Measurements from ENCODE around the gene ZNF783.
A peak's percentile ranks its signal among the peaks of the same experiment; 100 is the strongest.
"Not testable (repeated sequence)": the region's sequence is repeated elsewhere in the genome, so short reads cannot be mapped to it uniquely, and the experiment has no call there.

The ZNF783 gene

DNA sequence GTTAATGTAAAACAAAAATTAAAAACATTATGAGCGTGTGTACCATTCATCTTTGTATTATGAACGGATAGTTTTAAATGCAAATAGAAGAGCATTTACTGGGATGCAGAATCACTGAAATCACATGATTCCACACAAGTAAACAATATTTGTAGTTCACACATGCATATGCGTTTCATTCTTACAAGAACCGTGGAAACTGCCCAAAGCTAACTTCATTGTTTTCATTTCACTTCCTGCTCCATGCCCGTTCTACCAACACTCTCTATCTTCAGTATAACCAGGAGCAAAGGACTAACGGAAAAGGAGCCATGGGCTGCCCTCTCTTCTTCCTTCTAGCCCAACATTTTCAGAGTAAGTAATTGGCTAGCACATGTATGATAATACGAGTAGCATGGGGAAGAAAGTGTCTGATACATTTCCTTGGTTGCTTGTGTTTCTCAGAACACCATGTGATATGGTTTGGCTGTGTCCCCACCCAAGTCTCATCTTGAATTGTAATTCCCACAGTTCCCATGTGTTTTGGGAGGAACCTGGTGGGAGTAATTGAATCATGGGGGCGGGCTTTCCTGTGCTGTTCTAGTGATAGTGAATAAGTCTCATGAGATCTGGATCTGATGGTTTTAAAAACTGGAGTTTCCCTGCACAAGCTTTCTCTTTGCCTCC, 38.8 kb downstream of the ZNF783 start:
- no peak for DNase-seq (ENCODE audit: low read depth)

- no peak for DNase-seq (ENCODE audit: low read depth)
These were observed 40.2 kb downstream of the ZNF783 start for GRCh38 chr7:149302222-149302621.

DNA sequence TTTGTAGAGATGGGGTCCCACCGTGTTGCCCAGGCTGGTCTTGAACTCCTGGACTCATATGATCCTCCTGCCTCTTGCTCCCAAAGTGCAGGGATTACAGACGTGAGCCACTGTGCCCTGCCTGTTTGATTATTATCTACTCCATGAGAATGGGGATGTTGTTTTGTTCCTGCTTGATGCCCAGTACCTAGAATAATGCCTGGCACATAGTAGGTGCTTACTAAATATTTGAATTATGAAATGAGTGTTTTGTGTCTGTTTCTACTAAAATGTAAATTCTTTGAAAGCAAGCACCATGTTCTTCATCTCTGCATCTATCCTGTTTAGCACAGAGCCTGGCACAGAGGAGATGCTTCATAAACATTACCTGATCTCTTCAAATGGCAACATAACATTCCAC, 40.9 kb downstream of the ZNF783 start:
- no peak for DNase-seq (ENCODE audit: low read depth)

DNA sequence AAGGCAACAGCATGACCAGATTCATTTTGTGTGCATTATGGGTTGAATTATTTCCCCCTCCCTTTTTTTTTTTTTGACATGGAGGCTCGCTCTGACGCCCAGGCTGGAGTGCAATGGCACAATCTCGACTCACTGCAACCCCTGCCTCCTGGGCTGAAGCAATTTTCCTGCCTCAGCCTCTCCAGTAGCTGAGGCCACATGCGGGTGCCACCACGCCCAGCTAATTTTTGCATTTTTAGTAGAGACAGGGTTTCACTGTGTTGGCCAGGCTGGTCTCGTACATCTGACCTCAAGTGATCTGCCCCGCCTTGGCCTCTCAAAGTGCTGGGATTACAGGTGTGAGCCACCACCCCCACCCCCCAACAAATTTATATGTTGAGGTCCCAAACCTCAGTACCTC, 42.0 kb downstream of the ZNF783 start:
- no peak for DNase-seq (ENCODE audit: low read depth)

GRCh38 chr7:149306854-149307253, 44.9 kb downstream of the ZNF783 start:
- DNase-seq (ENCODE audit: low read depth): no peak

- DNase-seq (ENCODE audit: low read depth): no peak
These were observed 45.9 kb downstream of the ZNF783 start for GRCh38 chr7:149307775-149308501.

GRCh38 chr7:149310113-149310836, 48.3 kb downstream of the ZNF783 start:
- DNase-seq (ENCODE audit: low read depth): peak; percentile 34

DNA sequence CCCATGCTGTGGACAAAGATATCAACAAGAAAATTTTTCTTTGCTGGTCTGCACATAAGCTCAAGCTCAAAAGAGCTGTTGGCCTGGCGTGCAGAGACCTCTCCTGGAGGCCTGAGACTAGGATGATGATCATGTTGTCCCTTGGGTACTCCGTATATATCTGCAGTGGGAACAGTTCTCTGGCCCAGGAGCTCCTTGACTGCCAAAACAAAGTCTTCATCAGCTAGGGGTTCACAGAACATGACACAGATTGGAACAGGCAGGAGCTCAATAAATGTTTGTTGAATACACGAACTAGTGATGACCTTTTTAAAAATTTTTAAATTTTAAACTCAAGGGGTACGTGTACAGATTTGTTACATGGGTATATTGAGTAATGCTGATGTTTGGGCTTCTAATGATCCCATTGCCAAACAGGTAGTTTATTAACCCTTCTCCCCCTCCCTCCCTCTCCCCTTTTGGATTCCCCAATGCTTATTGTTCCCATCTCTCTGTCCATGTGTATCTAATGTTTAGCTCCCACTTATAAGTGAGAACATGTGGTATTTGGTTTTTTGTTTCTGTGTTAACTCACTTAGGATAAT, 49.1 kb downstream of the ZNF783 start:
- no peak for DNase-seq (ENCODE audit: low read depth)

GRCh38 chr7:149313981-149314380, 52.0 kb downstream of the ZNF783 start:
- no peak for DNase-seq (ENCODE audit: low read depth)

GRCh38 chr7:149316606-149317005, 54.6 kb downstream of the ZNF783 start:
- no peak for DNase-seq (ENCODE audit: low read depth)

DNA sequence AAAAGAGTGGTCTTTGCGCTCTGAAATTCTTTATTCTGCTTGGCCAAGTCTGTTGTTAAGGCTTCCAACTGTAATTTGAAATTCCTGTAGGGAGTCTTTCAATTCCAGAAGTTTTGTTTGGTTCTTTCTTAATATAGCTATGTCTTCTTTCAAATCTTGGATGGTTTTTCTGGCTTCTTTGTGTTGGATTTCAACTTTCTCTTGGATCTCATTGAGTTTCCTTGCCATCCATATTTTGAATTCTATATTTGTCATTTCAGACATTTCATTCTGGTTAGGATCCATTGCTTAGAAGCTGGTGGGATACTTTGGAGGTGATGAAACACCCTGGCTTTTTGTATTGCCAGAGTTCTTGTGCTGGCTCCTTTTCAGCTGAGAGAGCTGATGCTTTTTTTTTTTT, 55.5 kb downstream of the ZNF783 start:
- no peak for DNase-seq (ENCODE audit: low read depth)

DNA sequence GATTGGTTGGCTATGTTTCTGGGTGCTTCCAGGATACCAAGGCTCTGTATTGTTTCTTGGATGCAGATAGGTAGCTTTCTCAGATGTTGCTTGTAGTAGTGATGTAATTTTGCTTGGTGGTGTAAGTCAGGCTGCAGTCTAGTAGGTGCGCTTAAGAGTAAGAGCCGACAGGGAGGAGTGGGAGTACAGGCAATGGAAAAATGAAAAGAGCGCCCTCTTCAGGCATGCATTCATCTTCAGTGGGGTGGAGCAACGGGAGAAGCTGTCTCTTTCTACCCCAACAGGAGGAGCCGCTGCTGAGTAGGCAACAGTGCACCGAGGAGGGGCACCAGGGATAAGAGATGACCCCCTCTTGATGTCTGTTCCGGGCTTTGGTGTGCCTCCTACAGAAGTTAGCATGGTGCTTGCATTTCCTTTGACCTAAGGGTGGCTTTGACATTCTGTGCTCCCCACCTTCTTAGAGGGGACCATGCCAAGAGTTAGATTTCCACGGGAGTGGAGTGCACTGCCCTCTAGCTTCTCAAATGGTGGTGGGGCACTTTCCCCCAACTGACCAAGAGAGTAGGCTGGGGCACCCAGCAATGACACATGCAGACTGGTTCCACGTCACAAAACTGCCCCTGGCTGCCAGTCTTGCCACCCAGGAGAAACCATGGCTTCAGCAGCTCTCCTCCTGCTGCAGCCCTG, 56.1 kb downstream of the ZNF783 start:
- no peak for DNase-seq (ENCODE audit: low read depth)

DNA sequence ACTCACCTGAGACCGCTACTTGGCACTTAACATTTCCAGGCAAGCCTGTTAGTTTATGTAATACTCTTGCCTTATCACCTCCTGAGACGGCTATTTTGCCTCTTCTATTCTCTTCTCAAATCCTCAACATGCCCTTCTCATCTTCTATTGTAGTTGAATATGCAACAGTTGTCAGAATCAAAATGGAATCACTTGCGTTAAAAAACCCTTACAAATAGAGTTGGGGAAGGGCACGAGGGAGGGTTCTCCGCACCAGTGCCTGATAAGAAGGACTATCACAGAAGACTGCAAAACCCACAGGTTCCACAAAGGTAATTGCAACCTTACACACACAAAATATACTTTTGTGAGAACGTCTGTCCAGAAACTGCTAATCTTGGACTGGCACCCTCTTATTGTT, 57.4 kb downstream of the ZNF783 start:
- DNase-seq (ENCODE audit: low read depth): no peak

GRCh38 chr7:149320313-149321124, 58.5 kb downstream of the ZNF783 start:
- DNase-seq (ENCODE audit: low read depth): no peak

GRCh38 chr7:149321125-149321905, 59.3 kb downstream of the ZNF783 start:
- DNase-seq (ENCODE audit: low read depth): not testable (repeated sequence)

DNA sequence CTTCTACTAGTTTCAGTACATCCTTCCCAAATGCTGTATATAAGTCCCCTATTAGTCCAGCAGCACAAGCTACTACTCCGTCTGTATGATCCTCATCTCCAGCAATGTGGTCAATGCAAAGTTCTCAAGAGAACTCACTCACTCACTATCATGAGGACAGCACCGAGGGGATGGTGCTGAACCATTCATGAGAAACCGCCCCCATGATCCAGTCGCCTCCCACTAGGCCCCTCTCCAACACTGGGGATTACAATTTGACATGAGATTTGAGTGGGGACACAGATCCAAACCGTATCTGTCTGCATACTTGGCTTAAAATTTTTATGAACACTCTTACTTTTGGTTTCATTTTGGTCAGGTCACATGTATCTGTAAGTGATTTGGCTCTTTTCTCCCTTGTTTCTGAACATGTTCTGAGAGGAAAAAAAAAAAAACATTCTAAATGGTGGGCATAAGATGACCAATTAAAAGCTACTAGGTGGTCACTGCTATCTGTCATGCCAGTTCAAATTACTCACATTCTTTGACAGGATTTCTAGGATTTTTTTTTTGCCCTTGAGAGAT, 60.1 kb downstream of the ZNF783 start:
- no peak for DNase-seq (ENCODE audit: low read depth)

DNA sequence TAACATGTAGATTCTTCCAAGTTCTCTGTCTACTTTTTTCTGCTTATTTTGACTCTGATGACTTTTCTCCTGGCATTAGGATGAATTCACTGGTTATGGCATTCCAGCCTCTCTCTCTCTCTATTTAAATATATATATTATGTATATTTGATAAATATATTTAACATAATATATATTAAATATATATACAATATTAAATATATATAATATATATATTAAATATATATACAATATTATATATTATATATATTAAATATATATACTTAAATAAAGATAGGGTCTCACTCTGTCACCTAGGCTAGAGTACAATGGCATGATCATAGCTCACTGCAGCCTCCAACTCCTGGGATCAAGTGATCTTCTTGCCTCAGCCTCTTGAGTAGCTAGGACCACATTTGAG, 60.7 kb downstream of the ZNF783 start:
- no peak for DNase-seq (ENCODE audit: low read depth)

GRCh38 chr7:149325248-149325647, 63.3 kb downstream of the ZNF783 start:
- no peak for DNase-seq (ENCODE audit: low read depth)

DNA sequence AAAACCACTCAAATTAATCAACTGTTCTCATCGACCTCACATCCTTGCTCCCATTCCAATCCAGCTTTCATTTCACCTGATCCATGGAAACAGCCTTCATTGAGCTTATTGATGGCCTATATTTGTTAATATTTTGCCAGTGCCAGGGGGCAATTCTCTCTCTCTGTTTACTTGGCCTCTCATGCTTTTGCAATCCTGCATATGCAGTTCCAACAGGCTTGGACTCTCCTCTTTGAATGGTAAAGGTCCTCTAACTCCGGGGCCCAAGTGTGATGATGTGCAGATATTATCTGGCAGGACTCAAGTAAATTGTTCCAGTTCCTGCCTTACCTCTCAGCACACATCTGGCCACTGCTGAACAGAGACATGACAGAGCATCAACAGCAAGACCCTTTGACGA, 67.3 kb downstream of the ZNF783 start:
- no peak for DNase-seq (ENCODE audit: low read depth)

DNA sequence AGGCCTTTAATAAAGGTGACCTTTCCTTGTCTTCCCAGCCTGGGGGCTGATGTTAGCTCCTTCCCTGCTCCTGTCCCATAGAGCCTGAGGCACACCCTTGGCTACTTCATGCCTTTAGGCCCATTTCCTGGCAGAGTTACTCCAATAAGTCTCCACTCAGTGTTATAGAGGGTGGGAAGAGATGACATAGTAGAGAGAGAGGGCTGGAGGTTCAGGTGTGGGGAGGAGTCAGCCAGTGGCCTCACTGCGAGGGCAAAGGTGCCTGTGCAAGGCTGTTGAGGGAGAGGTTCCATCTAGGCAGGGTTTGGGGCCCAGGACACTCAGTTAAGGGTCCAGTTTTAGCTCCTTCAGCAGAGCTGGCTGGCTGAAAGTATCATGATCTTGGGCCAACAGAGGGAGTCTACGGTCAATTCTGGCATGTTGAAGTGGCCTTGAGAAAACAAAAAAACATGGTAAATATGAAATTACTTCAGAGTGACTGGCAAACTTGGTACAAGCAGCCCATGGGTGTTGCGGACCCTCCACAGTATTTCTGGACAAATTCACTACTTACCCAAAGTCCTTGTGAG, 67.9 kb downstream of the ZNF783 start:
- no peak for DNase-seq (ENCODE audit: low read depth)

All from HS-5 (cell line).